Epithelial cell of proximal tubule (primary cell): ENCODE data around the gene AKT1. TPM values are rescaled to one million over a fixed set of nuclear protein-coding genes. Genes with fewer than 3 reads are reported as not detected.
"Not testable (repeated sequence)": the region's sequence is repeated elsewhere in the genome, so short reads cannot be mapped to it uniquely, and the experiment has no call there.

Experiments used
- DNase-seq: peaks from one replicate; pipeline ENCODE4 v3.0.0-alpha.2; 2011; ENCODE audit warnings: low read depth
- H3K4me3 ChIP-seq: 2 replicates; pipeline ENCODE4 v1.5.1; 2011; ENCODE audit warnings: low read depth, mild to moderate bottlenecking, low read length
- CTCF ChIP-seq: conservative IDR thresholded peaks from 2 replicates; pipeline ENCODE4 v1.5.1; 2012; ENCODE audit warnings: low read depth, mild to moderate bottlenecking, low read length
- total RNA-seq: library from RNA; depleted of rRNA; stranded (reverse); fragments of >200 nt; gene quantifications from 2 replicates; pipeline ENCODE4 v1.2.3, GENCODE V29; 2015

Gene AKT1
- total RNA-seq, 1 donor from 2014 or later, result 162 TPM

DNA sequence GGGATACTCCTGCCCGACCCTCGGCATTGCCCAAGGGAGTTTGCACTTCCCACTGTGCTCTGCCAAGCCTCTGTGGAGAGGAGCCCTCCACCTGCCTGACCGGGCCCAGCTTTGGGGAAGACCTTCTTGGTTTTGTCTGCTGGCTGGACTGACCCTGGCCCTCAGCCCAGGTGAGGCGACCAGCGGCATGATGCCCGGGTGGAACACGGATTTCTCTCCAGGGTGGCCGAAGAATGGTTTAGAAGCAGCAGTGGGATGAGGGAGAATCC is 21.0 kb upstream of the AKT1 start:
- TF ChIP-seq CTCF, result no peak

DNA sequence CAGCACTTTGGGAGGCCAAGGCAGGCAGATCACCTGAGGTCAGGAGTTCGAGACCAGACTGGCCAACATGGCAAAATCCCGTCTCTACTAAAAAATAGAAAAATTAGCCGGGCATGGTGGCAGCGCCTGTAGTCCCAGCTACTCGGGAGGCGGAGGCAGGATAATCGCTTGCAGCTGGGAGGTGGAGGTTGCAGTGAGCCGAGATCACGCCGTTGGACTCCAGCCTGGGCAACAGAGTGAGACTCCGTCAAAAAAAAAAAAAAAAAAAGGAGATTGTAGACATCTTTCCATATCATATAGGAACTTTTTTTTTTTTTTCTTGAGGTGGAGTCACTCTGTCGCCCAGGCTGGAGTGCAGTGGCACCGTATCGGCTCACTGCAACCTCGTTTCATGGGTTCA is 19.2 kb upstream of the AKT1 start:
- H3K4me3 ChIP-seq, result peak overlapping the region; percentile 87
- not testable (repeated sequence) for DNase-seq

More for the DNA sequence above, 21.0 kb upstream of the AKT1 start:
- H3K4me3 ChIP-seq, result peak overlapping the region; percentile 87
- no peak for DNase-seq

DNA sequence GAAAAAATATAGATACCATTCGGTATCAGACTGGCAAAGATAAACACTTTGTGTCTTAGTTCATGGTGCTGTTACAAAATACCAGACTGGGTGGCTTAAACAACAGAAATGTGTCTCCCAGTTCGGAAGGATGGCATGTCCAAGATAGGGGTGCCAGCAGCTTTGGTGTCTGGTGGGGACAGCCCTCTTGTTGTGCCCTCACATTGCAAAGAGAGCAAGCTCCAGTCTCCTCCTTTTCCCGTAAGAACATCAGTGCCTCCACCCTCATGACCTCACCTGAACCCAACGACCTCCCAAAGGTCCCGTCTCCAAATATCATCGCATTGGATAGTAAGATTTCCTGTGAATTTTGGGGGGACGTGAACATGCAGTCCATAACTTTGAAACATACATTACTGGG is 17.7 kb upstream of the AKT1 start:
- no peak for DNase-seq
- H3K4me3 ChIP-seq, result no peak overlapping the region
- TF ChIP-seq CTCF, result no peak

DNA sequence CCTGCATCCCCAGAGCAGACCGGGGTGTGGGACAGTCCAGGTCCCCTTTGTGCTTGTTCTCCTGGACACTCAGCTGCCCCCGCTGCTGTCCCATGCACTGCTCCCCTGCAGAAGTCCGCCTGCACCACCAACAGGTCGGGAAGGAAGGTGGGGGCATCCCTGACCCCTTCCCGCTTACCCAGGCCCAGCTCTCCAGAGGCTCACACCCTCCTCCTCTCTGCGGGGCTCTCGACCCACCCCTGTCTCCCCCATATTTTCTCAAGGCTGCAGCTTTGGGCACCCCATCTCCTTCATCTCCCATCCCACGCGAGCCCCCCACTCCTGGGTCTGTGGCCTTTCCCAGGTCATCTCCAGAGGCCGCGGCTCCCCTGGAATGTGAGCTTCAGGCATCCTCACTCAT is 14.8 kb upstream of the AKT1 start:
- no peak for DNase-seq
- no peak overlapping the region for H3K4me3 ChIP-seq
- TF ChIP-seq CTCF, result no peak

DNA sequence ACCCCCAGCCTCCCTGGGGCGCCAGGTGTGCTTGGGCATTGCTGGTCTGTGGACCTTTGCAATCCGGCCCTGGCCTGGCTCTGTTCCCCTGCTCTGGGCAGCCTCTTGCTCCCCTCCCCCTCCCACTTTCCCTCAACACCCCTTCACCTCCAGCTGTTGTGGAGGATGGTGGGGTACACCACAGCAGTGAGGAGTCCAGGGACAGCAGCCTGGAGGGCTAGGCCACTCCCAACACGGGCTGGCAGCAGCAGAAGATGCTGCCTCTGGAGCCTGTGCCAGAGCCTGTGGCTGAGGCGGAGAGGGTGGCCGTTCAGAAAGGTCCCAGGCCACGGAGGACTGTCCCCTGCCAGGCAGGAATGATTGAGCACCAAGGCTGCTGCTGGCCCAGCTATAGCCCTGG is 12.9 kb upstream of the AKT1 start:
- TF ChIP-seq CTCF, result no peak
- no peak overlapping the region for H3K4me3 ChIP-seq
- DNase-seq, result no peak

DNA sequence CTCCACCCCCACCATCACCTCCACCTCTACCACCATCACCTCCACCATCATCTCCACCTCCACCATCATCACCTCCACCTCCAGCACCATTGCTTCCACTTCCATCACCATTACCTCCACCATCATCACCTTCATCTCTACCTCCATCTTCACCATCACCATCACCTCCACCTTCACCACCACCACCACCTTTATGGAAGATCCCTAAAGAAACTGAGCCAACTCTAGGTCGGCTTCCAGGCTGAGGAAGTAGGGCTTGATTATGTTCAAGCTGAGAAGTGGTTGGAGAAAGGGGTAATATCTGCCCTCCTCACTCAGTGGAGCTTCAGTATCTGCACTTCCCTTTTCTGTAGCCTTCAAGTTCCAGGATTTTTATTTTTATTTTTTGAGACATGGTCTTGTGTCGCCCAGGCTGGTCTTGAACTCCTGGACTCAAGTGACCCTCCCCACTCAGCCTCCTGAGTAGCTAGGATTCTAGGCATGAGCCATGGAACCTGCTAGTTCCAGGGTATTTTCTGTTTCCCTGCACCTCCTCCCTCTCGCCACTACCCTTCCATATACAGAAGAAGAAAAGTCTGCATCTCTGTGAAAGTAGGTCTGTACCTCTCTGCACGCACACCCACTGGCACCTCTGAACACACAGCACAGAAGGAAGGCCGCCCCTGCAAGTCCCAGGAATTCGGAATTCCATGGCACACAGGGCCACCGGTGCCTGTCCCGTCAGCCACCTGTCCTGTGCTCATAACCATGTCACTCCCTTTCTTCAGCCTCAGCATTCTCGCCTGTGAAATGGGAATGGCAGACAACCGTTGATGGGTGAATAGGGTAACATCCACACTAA is 11.3 kb upstream of the AKT1 start:
- no peak overlapping the region for H3K4me3 ChIP-seq
- no peak for TF ChIP-seq CTCF
- DNase-seq, result no peak

- DNase-seq, result no peak
- no peak overlapping the region for H3K4me3 ChIP-seq
- no peak for TF ChIP-seq CTCF
These were observed 10.5 kb upstream of the AKT1 start for GRCh38 chr14:104805941-104806624.
